GM18511 (cell line): ENCODE measurements around the gene FDXACB1.

Experiments
- ATAC-seq: cut with Tn5 transposase; IDR thresholded peaks from one replicate; pipeline ENCODE4 v1.9.1; 2021; ENCODE audit warnings: mild to moderate bottlenecking, moderate library complexity; ENCODE audit not compliant: unreplicated experiment

Gene FDXACB1

GRCh38 chr11:111878849-111879636, at the start of gene FDXACB1, which contains the start of gene CFAP68:
Gene FDXACB1, minus strand, starts transcription at chr11:111879165. Its CDS starts 33 bp downstream, at chr11:111879132.
Gene CFAP68, plus strand, starts transcription at chr11:111879541. Its CDS starts 20 bp downstream, at chr11:111879561.
- peak; percentile 96 for ATAC-seq

DNA sequence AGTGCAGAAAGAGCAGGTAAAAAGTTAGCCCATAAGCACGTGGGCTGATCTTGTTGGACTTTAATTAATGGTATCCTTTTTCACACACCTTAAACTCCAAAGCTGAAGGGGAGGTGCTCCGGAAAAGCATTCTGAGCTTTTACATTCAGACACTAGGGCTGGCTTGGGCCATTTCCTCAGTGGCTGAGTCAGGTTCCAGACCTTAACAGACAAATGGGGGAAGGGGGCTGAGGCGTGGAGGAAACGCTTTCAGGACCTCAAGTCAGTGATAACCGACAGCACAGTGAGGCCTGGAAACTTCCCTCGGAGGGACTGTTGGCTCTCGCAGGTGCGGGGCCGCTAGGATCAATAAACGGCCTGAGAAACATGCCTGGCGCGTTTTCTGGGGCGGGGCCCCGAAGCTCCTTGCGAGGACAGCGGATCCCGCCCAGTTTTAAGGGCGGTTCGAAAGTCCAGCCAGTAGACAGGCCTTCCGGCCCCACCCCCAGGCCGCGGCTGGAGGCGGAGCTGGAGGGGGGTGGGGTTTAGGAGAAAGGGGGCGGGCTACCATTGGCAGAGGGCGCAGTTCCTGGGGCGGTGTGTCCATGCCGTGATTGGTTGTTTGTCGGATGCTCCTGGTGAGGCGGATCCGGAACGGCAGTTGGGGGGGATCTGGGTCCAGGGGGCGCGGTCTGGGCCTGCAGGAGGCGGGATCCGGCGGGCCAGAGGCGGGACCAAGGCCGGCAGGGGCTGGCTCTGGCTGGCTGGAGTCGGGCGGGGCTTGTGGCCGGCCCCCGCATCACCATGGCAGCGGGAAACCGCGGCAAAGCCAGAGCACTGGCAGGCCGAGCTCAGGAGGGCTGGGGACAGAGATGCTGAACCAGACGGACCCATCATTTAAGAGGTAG, 47.8 kb upstream of the FDXACB1 start:
- ATAC-seq: peak; percentile 92

DNA sequence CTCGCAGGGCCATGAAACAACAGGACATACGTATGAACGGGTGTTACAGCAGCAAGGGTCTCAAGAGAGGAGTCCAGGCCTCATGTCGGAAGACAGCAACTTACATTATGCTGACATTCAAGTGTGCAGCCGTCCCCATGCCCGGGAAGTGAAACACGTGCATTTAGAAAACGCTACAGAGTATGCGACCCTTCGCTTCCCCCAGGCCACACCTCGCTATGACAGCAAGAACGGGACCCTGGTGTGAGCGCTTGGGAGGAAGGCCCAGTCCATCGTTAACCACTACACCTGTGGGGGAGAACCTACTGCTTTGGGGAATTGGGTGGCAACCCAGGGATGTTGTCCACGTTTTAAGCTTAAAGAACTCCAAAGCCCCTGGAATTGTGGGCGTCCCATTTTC, 47.0 kb upstream of the FDXACB1 start:
- no peak for ATAC-seq

DNA sequence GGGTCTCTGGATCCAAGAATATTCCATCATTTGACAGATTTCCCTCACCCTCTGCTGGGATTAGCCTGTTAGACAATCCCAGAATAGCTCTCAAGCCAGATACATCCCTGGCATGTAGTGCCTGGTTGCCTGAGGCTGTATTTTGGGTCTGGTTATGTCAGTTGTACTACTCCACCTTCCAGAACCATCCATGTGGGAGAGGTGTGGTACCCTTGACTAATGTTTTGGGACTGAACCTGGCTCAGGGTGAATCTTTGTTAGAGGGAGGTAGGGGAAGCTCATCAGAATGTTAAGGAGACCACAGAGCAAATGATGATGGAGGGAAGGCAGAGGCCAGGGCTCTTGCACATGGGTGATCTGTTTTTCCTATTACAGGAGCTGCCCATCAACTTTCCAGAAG, 45.0 kb upstream of the FDXACB1 start:
- ATAC-seq: no peak

DNA sequence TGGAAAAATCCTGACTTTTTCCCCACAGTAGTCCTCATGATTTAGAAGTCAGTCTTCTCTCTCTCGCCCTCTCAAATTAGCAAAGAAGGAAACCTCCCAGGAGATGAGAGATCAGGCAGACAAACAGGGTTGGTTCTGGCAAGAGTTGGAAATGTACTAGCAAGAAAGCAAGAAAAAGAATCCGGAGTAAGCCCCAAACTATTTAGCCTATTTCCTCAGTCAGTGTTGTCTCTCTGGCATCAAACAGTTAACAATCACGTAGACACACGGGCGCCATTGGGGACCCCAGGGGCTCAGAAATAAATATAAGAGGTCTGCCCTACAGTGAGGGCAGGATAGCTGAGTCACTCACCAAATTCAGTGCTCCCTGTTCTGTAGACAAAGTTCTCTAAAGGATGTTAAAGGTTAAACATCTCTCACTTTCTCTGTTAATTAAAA, 44.4 kb upstream of the FDXACB1 start:
- no peak for ATAC-seq

DNA sequence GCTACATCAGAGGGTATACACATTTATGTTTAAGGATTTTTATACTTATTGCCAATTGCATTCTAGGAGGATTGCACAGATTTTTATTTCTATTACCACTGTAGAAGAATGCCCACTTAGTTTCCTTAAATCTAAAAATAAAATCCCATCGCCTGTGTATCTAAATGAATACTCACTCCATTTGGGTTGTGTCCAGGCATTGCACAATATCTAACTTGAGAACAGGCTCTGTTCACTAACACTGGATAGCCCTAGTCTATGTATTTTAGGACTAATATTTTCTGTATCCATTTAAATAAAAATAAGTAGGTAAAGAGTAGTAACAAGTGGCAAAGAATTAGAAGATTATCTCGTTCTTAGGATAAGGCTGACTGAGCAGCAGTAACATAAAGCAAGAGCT, 43.8 kb upstream of the FDXACB1 start:
- no peak for ATAC-seq

DNA sequence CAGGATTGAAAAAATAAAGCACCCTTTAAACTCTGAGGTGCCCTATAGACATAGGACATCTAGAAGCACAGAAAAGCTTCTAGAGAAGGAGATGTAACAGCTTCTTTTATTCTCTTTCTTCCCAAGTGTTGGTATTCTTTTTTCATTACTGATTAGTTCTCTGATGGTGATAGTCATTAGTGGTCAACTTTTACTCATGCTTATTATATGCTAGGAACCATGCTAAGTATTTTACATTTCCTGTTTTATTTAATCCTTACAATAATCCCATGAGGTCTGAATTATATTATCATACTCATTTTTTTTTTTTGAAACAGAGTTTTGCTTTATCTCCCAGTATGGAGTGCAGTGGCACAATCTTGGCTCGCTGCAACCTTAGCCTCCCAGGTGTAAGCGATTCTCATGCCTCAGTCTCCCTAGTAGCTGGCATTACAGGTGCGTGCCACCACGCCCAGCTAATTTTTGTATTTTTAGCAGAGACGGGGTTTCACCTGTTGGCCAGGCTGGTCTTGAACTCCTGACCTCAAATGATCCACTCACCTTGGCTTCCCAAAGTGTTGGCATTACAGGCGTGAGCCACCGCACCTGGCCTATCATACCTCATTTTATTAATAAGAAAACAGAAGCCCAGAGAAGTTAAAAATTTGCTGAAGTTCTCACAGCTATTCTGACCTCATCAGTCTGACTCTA, 42.7 kb upstream of the FDXACB1 start:
- ATAC-seq: no peak

GRCh38 chr11:111920908-111921307, 41.9 kb upstream of the FDXACB1 start:
- ATAC-seq: no peak

- ATAC-seq: no peak
These were observed 39.7 kb upstream of the FDXACB1 start, which contains the start of gene C11orf52 for GRCh38 chr11:111918390-111919256. Gene C11orf52, plus strand, starts transcription at chr11:111918913. Its CDS starts 60 bp downstream, at chr11:111918973.

- no peak for ATAC-seq
These were observed 38.8 kb upstream of the FDXACB1 start for GRCh38 chr11:111917788-111918187.

- no peak for ATAC-seq
These were observed 38.3 kb upstream of the FDXACB1 start for GRCh38 chr11:111917312-111917711.

DNA sequence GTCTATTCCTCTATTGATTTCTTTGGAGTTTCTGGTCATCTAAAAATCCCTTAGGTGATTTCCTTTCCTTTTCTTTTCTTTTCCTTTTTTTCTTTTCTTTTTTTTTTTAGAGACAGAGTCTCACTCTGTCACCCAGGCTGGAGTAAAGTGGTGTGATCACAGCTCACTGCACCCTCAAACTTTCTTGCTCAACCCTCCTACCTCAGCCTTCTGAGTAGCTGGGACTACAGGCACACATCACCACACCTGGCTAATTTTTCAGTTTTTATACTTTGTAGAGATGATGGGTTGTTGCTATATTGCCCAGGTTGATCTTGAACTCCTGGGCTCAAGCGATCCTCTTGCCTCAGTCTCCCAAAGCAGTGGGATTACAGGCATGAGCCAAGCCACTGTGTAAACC, 37.8 kb upstream of the FDXACB1 start:
- no peak for ATAC-seq

DNA sequence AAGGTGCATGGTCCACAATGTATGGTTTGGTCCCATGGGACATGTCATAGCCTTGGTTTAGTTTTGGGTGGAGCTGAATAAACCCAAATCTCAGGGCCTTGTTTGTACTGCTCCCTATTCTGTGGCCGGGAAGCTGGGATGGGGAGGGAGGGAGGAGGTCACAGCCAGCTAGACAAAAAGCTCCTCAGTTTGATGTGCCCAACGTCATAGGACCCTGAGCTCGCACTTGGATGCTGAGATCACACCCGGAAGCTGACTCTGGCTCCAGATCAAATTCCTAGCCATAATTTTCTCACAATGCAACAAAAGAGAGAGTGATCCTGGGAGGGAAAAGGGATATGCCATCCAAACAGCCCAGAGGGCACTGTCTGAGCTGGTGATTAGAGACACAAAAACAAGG, 35.0 kb upstream of the FDXACB1 start:
- no peak for ATAC-seq

- no peak for ATAC-seq
These were observed 34.3 kb upstream of the FDXACB1 start for GRCh38 chr11:111913031-111913861.

GRCh38 chr11:111912535-111912934, 33.6 kb upstream of the FDXACB1 start, which contains the start of gene HSPB2:
Gene HSPB2, plus strand, starts transcription at chr11:111912734. Its CDS starts 96 bp downstream, at chr11:111912830.
- ATAC-seq: no peak

- ATAC-seq: no peak
These were observed 32.8 kb upstream of the FDXACB1 start, which contains the start of gene CRYAB for GRCh38 chr11:111911563-111912401. Gene CRYAB, minus strand, starts transcription at chr11:111911770. Its CDS starts 46 bp downstream, at chr11:111911724.

DNA sequence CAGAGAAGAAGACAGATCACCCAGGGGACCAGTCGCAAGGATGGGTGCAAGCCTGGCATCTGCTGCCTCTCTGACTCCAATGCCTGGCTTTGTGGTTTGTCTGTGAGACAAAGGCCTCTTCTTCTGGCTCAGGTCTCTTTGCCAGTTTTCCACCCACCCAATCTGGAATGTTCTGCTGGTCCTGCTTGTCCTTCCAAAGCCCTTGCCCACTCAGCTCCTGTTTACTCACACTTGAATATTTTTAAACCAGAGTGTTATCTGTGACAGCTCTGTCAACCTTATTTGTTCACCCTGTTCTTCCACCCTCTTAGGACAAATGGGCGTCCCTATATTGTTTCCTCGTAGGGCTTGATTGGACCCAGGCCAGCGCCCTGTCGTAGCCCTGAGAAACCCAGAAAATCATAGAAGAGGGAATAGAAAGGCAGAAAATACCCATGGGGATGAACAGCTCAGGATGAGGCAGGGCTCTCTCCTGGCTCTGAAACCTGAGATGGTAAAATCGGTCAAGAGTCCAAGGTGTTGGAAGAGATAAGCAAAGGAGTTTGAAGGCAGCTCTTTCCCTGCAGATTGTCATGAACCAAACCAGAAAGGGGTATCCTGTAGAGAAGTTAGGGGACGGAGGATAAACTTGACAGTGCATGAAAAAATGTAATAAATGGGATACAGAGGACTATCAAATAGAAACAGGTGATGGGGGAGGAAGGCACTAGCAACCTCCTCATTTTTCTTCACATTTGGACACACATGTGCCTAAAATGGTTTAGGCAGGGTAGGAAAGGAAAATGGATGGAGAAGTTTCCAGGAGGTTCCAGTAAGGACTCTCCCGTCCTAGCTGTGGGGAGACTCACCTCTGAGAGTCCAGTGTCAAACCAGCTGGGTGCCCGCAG, 32.0 kb upstream of the FDXACB1 start:
- no peak for ATAC-seq
